Measurements from ENCODE around the gene GCGR. TPM values are rescaled to one million over a fixed set of nuclear protein-coding genes. Genes with fewer than 3 reads are reported as not detected.

The GCGR gene
- total RNA-seq, 1 donor from 2014 or later, result not detected

GRCh38 chr17:81802856-81803643 lies 900 bp upstream of the GCGR start:
- H3F3A ChIP-seq (ENCODE audit: low read depth), result peaks cover 3% of the 10 kb centered on the region
- H3K4me3 ChIP-seq, result peak overlapping the region; percentile 49
- H3K9me3 ChIP-seq (ENCODE audit: low read depth), result no peaks in the 10 kb centered on the region
- H4K20me1 ChIP-seq (ENCODE audit: low read depth), result peaks cover 2% of the 10 kb centered on the region
- H3K4me1 ChIP-seq, result peaks cover 12% of the 10 kb centered on the region
- H3K79me2 ChIP-seq (ENCODE audit: low read depth), result no peaks in the 10 kb centered on the region
- H3K4me1 Mint-ChIP-seq, result no peaks in the 10 kb centered on the region
- H3K4me2 ChIP-seq, result peak overlapping the region; percentile 88
- peaks cover 17% of the 10 kb centered on the region for H3K9me3 Mint-ChIP-seq
- peaks cover 54% of the 10 kb centered on the region for H3K27me3 Mint-ChIP-seq (ENCODE audit: insufficient read depth, low read depth)
- no peak for DNase-seq (ENCODE audit: low spot score)
- no peaks in the 10 kb centered on the region for H3K36me3 Mint-ChIP-seq
- no peaks in the 10 kb centered on the region for H3K36me3 ChIP-seq
- peak overlapping the region; percentile 65 for H3K4me3 Mint-ChIP-seq
- H3K27ac ChIP-seq, result no peak overlapping the region
- TF ChIP-seq EZH2 (IDR thresholded peaks at IDR 0.05) (no peak), EZH2phosphoT487 (IDR thresholded peaks at IDR 0.05) (no peak), CTCF (IDR thresholded peaks at IDR 0.05) (no peak)
- no peak overlapping the region for H3K9ac ChIP-seq
- no peak overlapping the region for H2AFZ ChIP-seq (replicated peaks)
- peaks cover 89% of the 10 kb centered on the region for H3K27me3 ChIP-seq
- no peak overlapping the region for H3K27ac Mint-ChIP-seq

- Histone ChIP-seq H3K4me2 (peak overlapping the region; percentile 88), H3F3A (ENCODE audit: low read depth) (peaks cover 3% of the 10 kb centered on the region), H2AFZ (replicated peaks) (no peak overlapping the region), H3K36me3 (no peaks in the 10 kb centered on the region), H4K20me1 (ENCODE audit: low read depth) (peaks cover 2% of the 10 kb centered on the region), H3K9me3 (ENCODE audit: low read depth) (no peaks in the 10 kb centered on the region), H3K4me1 (peaks cover 12% of the 10 kb centered on the region), H3K79me2 (ENCODE audit: low read depth) (no peaks in the 10 kb centered on the region), H3K27me3 (peaks cover 100% of the 10 kb centered on the region), H3K9ac (no peak overlapping the region), H3K27ac (no peak overlapping the region), H3K4me3 (peak overlapping the region; percentile 49)
- Mint-ChIP-seq H3K36me3 (no peaks in the 10 kb centered on the region), H3K9me3 (peaks cover 9% of the 10 kb centered on the region), H3K4me1 (no peaks in the 10 kb centered on the region), H3K27ac (no peak overlapping the region), H3K4me3 (no peak overlapping the region), H3K27me3 (ENCODE audit: insufficient read depth, low read depth) (peaks cover 59% of the 10 kb centered on the region)
- DNase-seq (ENCODE audit: low spot score), result peak; percentile 46
- TF ChIP-seq EZH2phosphoT487 (IDR thresholded peaks at IDR 0.05) (peak; percentile 79), CTCF (IDR thresholded peaks at IDR 0.05) (no peak), EZH2 (IDR thresholded peaks at IDR 0.05) (peak; percentile 95)
Observed at GRCh38 chr17:81804559-81805399, 829 bp downstream of the GCGR start.

- Histone ChIP-seq H3K4me3 (no peak overlapping the region), H3K27ac (no peak overlapping the region), H3K4me1 (peaks cover 12% of the 10 kb centered on the region), H3K4me2 (no peak overlapping the region), H3K27me3 (peaks cover 93% of the 10 kb centered on the region), H3K36me3 (no peaks in the 10 kb centered on the region), H3K9me3 (ENCODE audit: low read depth) (no peaks in the 10 kb centered on the region), H2AFZ (replicated peaks) (no peak overlapping the region), H4K20me1 (ENCODE audit: low read depth) (peaks cover 2% of the 10 kb centered on the region), H3F3A (ENCODE audit: low read depth) (peaks cover 3% of the 10 kb centered on the region), H3K79me2 (ENCODE audit: low read depth) (no peaks in the 10 kb centered on the region), H3K9ac (no peak overlapping the region)
- Mint-ChIP-seq H3K27me3 (ENCODE audit: insufficient read depth, low read depth) (peaks cover 48% of the 10 kb centered on the region), H3K4me1 (no peaks in the 10 kb centered on the region), H3K36me3 (no peaks in the 10 kb centered on the region), H3K9me3 (peaks cover 4% of the 10 kb centered on the region), H3K4me3 (no peak overlapping the region), H3K27ac (no peak overlapping the region)
- DNase-seq (ENCODE audit: low spot score), result no peak
- TF ChIP-seq CTCF (IDR thresholded peaks at IDR 0.05), result no peak
- no peak for TF ChIP-seq EZH2 (IDR thresholded peaks at IDR 0.05)
- no peak for TF ChIP-seq EZH2phosphoT487 (IDR thresholded peaks at IDR 0.05)
Observed at GRCh38 chr17:81805707-81806460, 1.9 kb downstream of the GCGR start.
